GM12873 (cell line): ENCODE measurements around the gene FAM3A.

Experiments
- TF ChIP-seq, protein P1 (sequence below): IDR thresholded peaks from 2 replicates; pipeline ENCODE4 v1.5.1; 2012; ENCODE audit warnings: low read depth, mild to moderate bottlenecking, moderate library complexity, low read length, control low read depth; ENCODE audit not compliant: insufficient read depth; ENCODE audit errors: missing control alignments

Gene FAM3A

DNA sequence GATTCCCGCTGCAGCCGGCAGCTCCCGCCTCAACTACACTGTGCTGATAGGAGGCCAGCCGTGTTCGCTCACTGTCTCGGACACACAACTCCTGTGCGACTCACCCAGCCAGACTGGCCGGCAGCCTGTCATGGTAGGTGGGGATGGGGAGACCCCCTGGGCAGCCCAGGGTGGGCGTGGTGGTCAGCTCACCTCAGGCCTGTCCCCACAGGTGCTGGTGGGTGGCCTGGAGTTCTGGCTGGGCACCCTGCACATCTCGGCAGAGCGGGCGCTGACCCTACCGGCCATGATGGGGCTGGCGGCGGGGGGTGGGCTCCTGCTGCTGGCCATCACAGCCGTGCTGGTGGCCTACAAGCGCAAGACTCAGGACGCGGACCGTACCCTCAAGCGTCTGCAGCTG is 48.5 kb downstream of the FAM3A start:
- TF ChIP-seq, protein P1, sequence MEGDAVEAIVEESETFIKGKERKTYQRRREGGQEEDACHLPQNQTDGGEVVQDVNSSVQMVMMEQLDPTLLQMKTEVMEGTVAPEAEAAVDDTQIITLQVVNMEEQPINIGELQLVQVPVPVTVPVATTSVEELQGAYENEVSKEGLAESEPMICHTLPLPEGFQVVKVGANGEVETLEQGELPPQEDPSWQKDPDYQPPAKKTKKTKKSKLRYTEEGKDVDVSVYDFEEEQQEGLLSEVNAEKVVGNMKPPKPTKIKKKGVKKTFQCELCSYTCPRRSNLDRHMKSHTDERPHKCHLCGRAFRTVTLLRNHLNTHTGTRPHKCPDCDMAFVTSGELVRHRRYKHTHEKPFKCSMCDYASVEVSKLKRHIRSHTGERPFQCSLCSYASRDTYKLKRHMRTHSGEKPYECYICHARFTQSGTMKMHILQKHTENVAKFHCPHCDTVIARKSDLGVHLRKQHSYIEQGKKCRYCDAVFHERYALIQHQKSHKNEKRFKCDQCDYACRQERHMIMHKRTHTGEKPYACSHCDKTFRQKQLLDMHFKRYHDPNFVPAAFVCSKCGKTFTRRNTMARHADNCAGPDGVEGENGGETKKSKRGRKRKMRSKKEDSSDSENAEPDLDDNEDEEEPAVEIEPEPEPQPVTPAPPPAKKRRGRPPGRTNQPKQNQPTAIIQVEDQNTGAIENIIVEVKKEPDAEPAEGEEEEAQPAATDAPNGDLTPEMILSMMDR: no peak

- TF ChIP-seq, protein P1: no peak
Measured at GRCh38 chrX:154466907-154467306, 49.1 kb downstream of the FAM3A start.

DNA sequence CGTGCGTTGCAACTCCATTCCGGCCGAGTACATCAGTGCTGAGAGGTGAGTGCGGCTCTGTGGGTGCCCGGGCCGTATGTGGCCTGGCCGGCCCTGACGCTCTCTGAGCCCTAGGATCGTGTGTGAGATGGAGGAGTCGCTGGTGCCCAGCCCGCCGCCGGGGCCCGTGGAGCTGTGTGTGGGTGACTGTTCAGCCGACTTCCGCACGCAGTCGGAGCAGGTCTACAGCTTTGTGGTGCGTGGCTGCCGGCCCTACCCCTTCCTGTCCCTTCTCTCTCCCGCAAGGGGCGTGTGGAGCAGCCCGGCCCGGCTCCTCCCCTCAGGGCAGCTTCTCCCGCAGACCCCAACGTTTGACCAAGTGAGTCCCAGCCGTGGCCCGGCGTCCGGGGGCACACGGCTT is 50.0 kb downstream of the FAM3A start:
- TF ChIP-seq, protein P1: no peak

GRCh38 chrX:154465601-154466000 is 50.4 kb downstream of the FAM3A start:
- TF ChIP-seq, protein P1: no peak

- TF ChIP-seq, protein P1: no peak
Measured at GRCh38 chrX:154464806-154465365, 51.1 kb downstream of the FAM3A start.

DNA sequence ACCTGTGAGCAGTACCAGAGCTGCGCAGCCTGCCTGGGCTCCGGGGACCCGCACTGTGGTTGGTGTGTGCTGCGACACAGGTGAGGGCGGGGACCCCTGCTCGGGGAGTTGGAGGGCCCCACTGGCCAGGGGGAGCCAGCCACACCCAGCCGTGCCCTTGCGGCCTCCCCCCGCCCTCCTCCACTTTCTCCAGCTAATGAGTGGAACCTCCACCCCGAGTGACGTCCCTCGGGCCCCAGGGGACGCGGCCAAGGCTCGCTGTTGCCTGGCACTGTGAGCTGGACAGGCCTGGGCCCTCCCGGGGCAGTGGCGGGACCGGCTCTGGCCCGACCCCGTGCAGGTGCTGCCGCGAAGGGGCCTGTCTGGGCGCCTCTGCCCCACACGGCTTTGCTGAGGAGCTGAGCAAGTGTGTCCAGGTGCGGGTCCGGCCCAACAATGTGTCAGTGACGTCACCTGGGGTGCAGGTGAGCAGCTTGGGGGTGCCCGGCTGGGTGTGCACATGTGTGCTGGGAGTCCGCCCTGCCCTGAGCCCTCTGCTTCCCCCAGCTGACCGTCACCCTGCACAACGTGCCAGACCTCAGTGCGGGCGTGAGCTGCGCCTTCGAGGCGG is 52.3 kb downstream of the FAM3A start:
- TF ChIP-seq, protein P1: no peak

DNA sequence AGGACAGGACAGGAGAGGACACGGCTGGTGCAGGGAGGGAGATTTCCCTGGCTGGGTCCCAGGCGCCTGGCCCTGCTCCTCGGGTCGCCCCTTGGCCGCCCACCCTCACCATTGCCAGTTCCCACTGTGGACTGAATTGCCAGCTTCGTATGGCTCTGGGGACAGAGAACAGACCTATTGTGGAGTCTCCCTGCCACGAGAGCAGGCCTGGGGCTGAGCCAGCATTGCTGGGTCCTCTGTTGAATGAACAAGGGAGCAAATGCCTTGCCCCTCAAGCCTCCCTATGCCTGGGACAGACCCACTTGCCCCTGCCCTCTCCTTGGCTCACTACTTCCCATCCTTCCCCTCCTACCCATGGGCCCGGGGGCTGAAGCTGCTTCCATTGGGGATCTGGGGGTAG is 53.6 kb downstream of the FAM3A start:
- TF ChIP-seq, protein P1: no peak
